CD14-positive monocyte (primary cell): ENCODE results near the gene MADCAM1. TPM values are rescaled to one million over a fixed set of nuclear protein-coding genes. Genes with fewer than 3 reads are reported as not detected.

Experiments used
- DNase-seq, 3 donors: peaks; one replicate each; pipeline ENCODE4 v3.0.0-alpha.2; 2011 to 2022
- H2AFZ ChIP-seq: 2 replicates; pipeline ENCODE4 v1.6.0; 2012; ENCODE audit warnings: mild to moderate bottlenecking, low read depth, low read length, inconsistent platforms; ENCODE audit not compliant: insufficient read depth, poor library complexity, severe bottlenecking
- H3K27ac ChIP-seq, 2 donors: 1 replicate in 1 of 2; 2 replicates in 1 of 2; pipeline ENCODE4 v1.5.1; 2012 to 2013; ENCODE audit warnings: low read length in 2 of 2, control low read depth in 1 of 2, inconsistent platforms in 1 of 2, low read depth in 1 of 2, mild to moderate bottlenecking in 1 of 2
- H3K27me3 ChIP-seq, 2 donors: one replicate each; pipeline versions ENCODE4 v1.6.0 to v1.6.1; 2011 to 2013; ENCODE audit warnings: low read length in 2 of 2; ENCODE audit not compliant: control insufficient read depth in 2 of 2, insufficient read depth in 2 of 2
- H3K36me3 ChIP-seq, 2 donors: replicated peaks in 1 of 2; 1 replicate in 1 of 2; 2 replicates in 1 of 2; pipeline versions ENCODE4 v1.5.1 to v1.6.1; 2012 to 2013; ENCODE audit warnings: low read length in 2 of 2, control low read depth in 1 of 2, inconsistent platforms in 1 of 2, mild to moderate bottlenecking in 1 of 2; ENCODE audit not compliant: insufficient read depth in 2 of 2, control insufficient read depth in 1 of 2
- H3K4me1 ChIP-seq, 2 donors: 1 replicate in 1 of 2; 2 replicates in 1 of 2; pipeline versions ENCODE4 v1.5.1 to v1.6.1; 2012 to 2013; ENCODE audit warnings: low read length in 2 of 2, control low read depth in 1 of 2, inconsistent platforms in 1 of 2, mild to moderate bottlenecking in 1 of 2, moderate library complexity in 1 of 2; ENCODE audit not compliant: insufficient read depth in 2 of 2, control insufficient read depth in 1 of 2
- H3K4me2 ChIP-seq: replicated peaks from 2 replicates; pipeline ENCODE3; 2012; ENCODE audit warnings: low read length, moderate library complexity, mild to moderate bottlenecking; ENCODE audit not compliant: poor library complexity, severe bottlenecking; ENCODE audit errors: extremely low read depth
- H3K4me3 ChIP-seq, 3 experiments: fragments of 200-600 bp in 1 of 3; sonication (generic) in 1 of 3; replicated peaks in 1 of 3; 1 replicate in 2 of 3; 2 replicates in 1 of 3; pipeline ENCODE4 v1.5.1; 2011 to 2013; ENCODE audit warnings: low read length in 3 of 3, mild to moderate bottlenecking in 3 of 3, control low read depth in 2 of 3, low read depth in 2 of 3, inconsistent platforms in 1 of 3, moderate library complexity in 1 of 3
- H3K79me2 ChIP-seq: 2 replicates; pipeline ENCODE4 v1.6.0; 2012; ENCODE audit warnings: mild to moderate bottlenecking, control low read depth, inconsistent platforms, low read length, moderate library complexity; ENCODE audit not compliant: insufficient read depth
- H3K9ac ChIP-seq: 2 replicates; pipeline ENCODE4 v1.6.0; 2017; ENCODE audit warnings: low read length, mild to moderate bottlenecking; ENCODE audit not compliant: insufficient read depth, poor library complexity, severe bottlenecking
- H3K9me3 ChIP-seq, 2 donors: replicated peaks in 1 of 2; 1 replicate in 1 of 2; 2 replicates in 1 of 2; pipeline versions ENCODE4 v1.5.1 to v1.6.1; 2012 to 2013; ENCODE audit warnings: low read length in 2 of 2, control low read depth in 1 of 2; ENCODE audit not compliant: control insufficient read depth in 1 of 2, insufficient read depth in 1 of 2
- H4K20me1 ChIP-seq: 2 replicates; pipeline ENCODE4 v1.6.0; 2012; ENCODE audit warnings: mild to moderate bottlenecking, low read length, control low read depth, moderate library complexity; ENCODE audit not compliant: insufficient read depth
- H3K27ac Mint-ChIP-seq, 7 donors: one replicate each; pipeline ENCODE4 v1.8.0; 2020; ENCODE audit warnings: mild to moderate bottlenecking in 7 of 7, mixed read lengths in 7 of 7, moderate library complexity in 6 of 7, inconsistent platforms in 2 of 7
- H3K27me3 Mint-ChIP-seq, 3 donors: one replicate each; pipeline ENCODE4 v1.8.0; 2021 to 2022; ENCODE audit warnings: low read depth in 3 of 3, mild to moderate bottlenecking in 3 of 3, mixed read lengths in 3 of 3, moderate library complexity in 3 of 3, inconsistent platforms in 1 of 3
- H3K36me3 Mint-ChIP-seq, 2 donors: one replicate each; pipeline ENCODE4 v1.8.0; 2020; ENCODE audit warnings: mixed read lengths in 2 of 2, inconsistent platforms in 1 of 2, mild to moderate bottlenecking in 1 of 2
- H3K4me1 Mint-ChIP-seq: one replicate; pipeline ENCODE4 v1.8.0; 2020; ENCODE audit warnings: mild to moderate bottlenecking, mixed read lengths
- H3K4me3 Mint-ChIP-seq, 2 donors: one replicate each; pipeline ENCODE4 v1.8.0; 2020; ENCODE audit warnings: mild to moderate bottlenecking in 2 of 2, mixed read lengths in 2 of 2, moderate library complexity in 1 of 2
- H3K9me3 Mint-ChIP-seq, 7 donors: one replicate each; pipeline ENCODE4 v1.8.0; 2020 to 2022; ENCODE audit warnings: mixed read lengths in 7 of 7, mild to moderate bottlenecking in 6 of 7, moderate library complexity in 6 of 7, inconsistent platforms in 2 of 7
- WGBS: methylation state at CpG from one replicate; pipeline ENCODE4 v1.1.5; 2013; ENCODE audit warnings: missing lambda C conversion rate; ENCODE audit not compliant: insufficient coverage; 5-methylcytosine and 5-hydroxymethylcytosine counted together
- intact Hi-C, 2 donors: fragments of 100-400 bp; cut with micrococcal nuclease; formaldehyde crosslinking; loops; one replicate each; pipeline versions ENCODE4 v1.15.0 to v1.15.1; 2023
- polyA plus RNA-seq, 3 donors: library from polyadenylated mRNA; depleted of rRNA in 1 of 3; unstranded in 2 of 3; stranded (reverse) in 1 of 3; fragments of 300-500 nt in 2 of 3; fragments of >200 nt in 1 of 3; fragmentation: Illumina TruSeq in 2 of 3; gene quantifications; 1 replicate in 2 of 3; 2 replicates in 1 of 3; pipeline ENCODE4 v1.2.3, GENCODE V29; 2012 to 2021
- TF ChIP-seq, protein P1 (sequence below): fragments of 200-600 bp; IDR thresholded peaks from one replicate; pipeline ENCODE4 v1.8.0; 2022; ENCODE audit warnings: antibody characterized with exemption, mild to moderate bottlenecking

Gene MADCAM1
- polyA plus RNA-seq, 3 donors: 0.17 TPM; not detected in 2

GRCh38 chr19:541699-542098 lies 45.4 kb downstream of the MADCAM1 start:
- H3K4me3 Mint-ChIP-seq: no peak overlapping the region
- intact Hi-C loops: no loop called here
- no peaks in the 10 kb centered on the region for H3K9me3 Mint-ChIP-seq
- H2AFZ ChIP-seq: no peak overlapping the region
- H3K4me2 ChIP-seq: no peak overlapping the region
- no peak overlapping the region for H3K9ac ChIP-seq
- WGBS: 95% methylated on average over 23 of the region's 26 CpGs
- no peak overlapping the region for H3K4me3 ChIP-seq
- no peaks in the 10 kb centered on the region for H3K27me3 ChIP-seq
- TF ChIP-seq, protein P1, sequence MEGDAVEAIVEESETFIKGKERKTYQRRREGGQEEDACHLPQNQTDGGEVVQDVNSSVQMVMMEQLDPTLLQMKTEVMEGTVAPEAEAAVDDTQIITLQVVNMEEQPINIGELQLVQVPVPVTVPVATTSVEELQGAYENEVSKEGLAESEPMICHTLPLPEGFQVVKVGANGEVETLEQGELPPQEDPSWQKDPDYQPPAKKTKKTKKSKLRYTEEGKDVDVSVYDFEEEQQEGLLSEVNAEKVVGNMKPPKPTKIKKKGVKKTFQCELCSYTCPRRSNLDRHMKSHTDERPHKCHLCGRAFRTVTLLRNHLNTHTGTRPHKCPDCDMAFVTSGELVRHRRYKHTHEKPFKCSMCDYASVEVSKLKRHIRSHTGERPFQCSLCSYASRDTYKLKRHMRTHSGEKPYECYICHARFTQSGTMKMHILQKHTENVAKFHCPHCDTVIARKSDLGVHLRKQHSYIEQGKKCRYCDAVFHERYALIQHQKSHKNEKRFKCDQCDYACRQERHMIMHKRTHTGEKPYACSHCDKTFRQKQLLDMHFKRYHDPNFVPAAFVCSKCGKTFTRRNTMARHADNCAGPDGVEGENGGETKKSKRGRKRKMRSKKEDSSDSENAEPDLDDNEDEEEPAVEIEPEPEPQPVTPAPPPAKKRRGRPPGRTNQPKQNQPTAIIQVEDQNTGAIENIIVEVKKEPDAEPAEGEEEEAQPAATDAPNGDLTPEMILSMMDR: no peak
- peaks cover 11% of the 10 kb centered on the region for H3K4me1 Mint-ChIP-seq
- no peak for DNase-seq
- H3K79me2 ChIP-seq: no peaks in the 10 kb centered on the region
- no peak overlapping the region for H3K27ac ChIP-seq
- peaks cover 27 to 45% of the 10 kb centered on the region in 2 donors for H3K36me3 Mint-ChIP-seq
- H3K9me3 ChIP-seq: no peaks in the 10 kb centered on the region
- H3K36me3 ChIP-seq: peaks cover 39 to 49% of the 10 kb centered on the region in 2 donors
- H3K27me3 Mint-ChIP-seq: peaks cover 9 to 17% (median 15%) of the 10 kb centered on the region in 3 donors
- peak overlapping the region in 1 of 7 donors; percentile 55 for H3K27ac Mint-ChIP-seq
- H3K4me1 ChIP-seq: peaks cover 0 to 5% of the 10 kb centered on the region in 2 donors
- H4K20me1 ChIP-seq: peaks cover 29% of the 10 kb centered on the region

DNA sequence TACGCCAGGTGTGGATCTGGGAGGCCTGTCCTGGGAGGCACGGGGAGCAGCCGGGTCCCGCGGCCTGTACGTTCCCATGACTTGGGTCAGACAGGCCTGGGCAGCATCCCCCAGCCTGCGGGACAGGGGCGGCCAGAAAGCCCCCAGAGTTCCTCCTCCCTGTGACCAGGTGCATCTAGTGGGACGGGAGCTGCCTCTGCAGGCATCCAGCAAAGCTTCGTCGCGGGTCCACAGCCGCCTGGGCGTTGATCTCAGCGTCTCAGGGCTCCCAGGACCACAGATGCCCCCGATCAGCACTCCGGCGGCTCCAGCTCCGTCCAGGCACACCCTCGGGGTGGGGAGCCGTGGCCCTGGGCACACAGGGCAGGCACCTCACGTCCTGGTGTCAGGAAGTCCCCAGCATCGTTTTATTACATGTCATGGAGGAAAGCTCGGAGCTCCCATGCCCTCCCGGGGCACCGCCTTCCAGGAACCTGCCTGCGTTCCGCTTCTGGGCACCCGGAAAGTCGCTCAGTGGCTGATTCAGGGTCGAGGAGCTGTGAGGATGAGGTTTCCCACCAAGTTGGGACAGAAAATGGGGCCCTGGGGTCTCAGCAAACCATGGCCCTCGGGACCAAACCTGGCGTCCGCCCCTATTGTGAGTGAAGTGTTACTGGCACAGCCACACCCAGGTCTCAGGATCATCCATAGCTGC lies 46.0 kb downstream of the MADCAM1 start:
- WGBS: 94% methylated on average over 34 of the region's 34 CpGs
- H3K4me1 Mint-ChIP-seq: peaks cover 11% of the 10 kb centered on the region
- no peaks in the 10 kb centered on the region for H3K9me3 ChIP-seq
- no peak overlapping the region for H3K4me3 Mint-ChIP-seq
- H3K27me3 Mint-ChIP-seq: peaks cover 9 to 17% (median 15%) of the 10 kb centered on the region in 3 donors
- no peaks in the 10 kb centered on the region for H3K9me3 Mint-ChIP-seq
- H3K27me3 ChIP-seq: no peaks in the 10 kb centered on the region
- H4K20me1 ChIP-seq: peaks cover 24% of the 10 kb centered on the region
- H3K27ac Mint-ChIP-seq: peak overlapping the region in 2 of 7 donors; percentile 37 to 55
- H3K79me2 ChIP-seq: no peaks in the 10 kb centered on the region
- H3K36me3 ChIP-seq: peaks cover 34 to 43% of the 10 kb centered on the region in 2 donors
- H3K27ac ChIP-seq: no peak overlapping the region
- no peak overlapping the region for H3K4me3 ChIP-seq
- TF ChIP-seq, protein P1: no peak
- H3K9ac ChIP-seq: no peak overlapping the region
- peaks cover 0 to 5% of the 10 kb centered on the region in 2 donors for H3K4me1 ChIP-seq
- peaks cover 24 to 39% of the 10 kb centered on the region in 2 donors for H3K36me3 Mint-ChIP-seq
- no peak for DNase-seq
- intact Hi-C loops: no loop called here
- no peak overlapping the region for H3K4me2 ChIP-seq
- H2AFZ ChIP-seq: no peak overlapping the region
